ENCODE data around the gene SEMA3C.

- no peak for TF ChIP-seq POLR2AphosphoS5 (IDR thresholded peaks at IDR 0.05)
- no peak for TF ChIP-seq CTCF (IDR thresholded peaks at IDR 0.05)
- no peak for TF ChIP-seq POLR2A (IDR thresholded peaks at IDR 0.05)
- TF ChIP-seq EP300 (IDR thresholded peaks at IDR 0.05), result no peak
Measured at GRCh38 chr7:80748363-80749042, 170.3 kb downstream of the SEMA3C start.

Measured in sigmoid colon (tissue), 4 donors.